Measurements from ENCODE around the gene RANBP9. TPM values are rescaled to one million over a fixed set of nuclear protein-coding genes. Genes with fewer than 3 reads are reported as not detected.

The RANBP9 gene
- total RNA-seq, 1 experiment from 2014 or later = 38.2 TPM

- Histone ChIP-seq H3K9me3 (no peaks in the 10 kb centered on the region), H3K4me3 (ENCODE audit: low read depth, low read length) (no peak overlapping the region), H3K4me1 (no peaks in the 10 kb centered on the region), H3K27me3 (replicated peaks; ENCODE audit: control insufficient read depth, insufficient read depth, low read length) (no peaks in the 10 kb centered on the region), H3K36me3 (ENCODE audit: control insufficient read depth, insufficient read depth, low read length) (no peaks in the 10 kb centered on the region)
- Mint-ChIP-seq H3K36me3 (ENCODE audit: insufficient read depth, unreplicated experiment) (peaks cover 18% of the 10 kb centered on the region), H3K4me3 (ENCODE audit: unreplicated experiment) (no peak overlapping the region), H3K27me3 (ENCODE audit: insufficient read depth, unreplicated experiment) (no peaks in the 10 kb centered on the region), H3K27ac (ENCODE audit: unreplicated experiment) (no peak overlapping the region), H3K4me1 (ENCODE audit: low read depth, unreplicated experiment) (no peaks in the 10 kb centered on the region), H3K9me3 (ENCODE audit: unreplicated experiment) (no peaks in the 10 kb centered on the region)
- ChIA-PET CTCF (no interaction called here), POLR2A (no interaction called here)
- BruUV-seq (replicated peaks) = no TSS peak
- intact Hi-C loops (cut with micrococcal nuclease; ENCODE audit: unreplicated experiment) = no loop called here
- TF ChIP-seq, protein P1, sequence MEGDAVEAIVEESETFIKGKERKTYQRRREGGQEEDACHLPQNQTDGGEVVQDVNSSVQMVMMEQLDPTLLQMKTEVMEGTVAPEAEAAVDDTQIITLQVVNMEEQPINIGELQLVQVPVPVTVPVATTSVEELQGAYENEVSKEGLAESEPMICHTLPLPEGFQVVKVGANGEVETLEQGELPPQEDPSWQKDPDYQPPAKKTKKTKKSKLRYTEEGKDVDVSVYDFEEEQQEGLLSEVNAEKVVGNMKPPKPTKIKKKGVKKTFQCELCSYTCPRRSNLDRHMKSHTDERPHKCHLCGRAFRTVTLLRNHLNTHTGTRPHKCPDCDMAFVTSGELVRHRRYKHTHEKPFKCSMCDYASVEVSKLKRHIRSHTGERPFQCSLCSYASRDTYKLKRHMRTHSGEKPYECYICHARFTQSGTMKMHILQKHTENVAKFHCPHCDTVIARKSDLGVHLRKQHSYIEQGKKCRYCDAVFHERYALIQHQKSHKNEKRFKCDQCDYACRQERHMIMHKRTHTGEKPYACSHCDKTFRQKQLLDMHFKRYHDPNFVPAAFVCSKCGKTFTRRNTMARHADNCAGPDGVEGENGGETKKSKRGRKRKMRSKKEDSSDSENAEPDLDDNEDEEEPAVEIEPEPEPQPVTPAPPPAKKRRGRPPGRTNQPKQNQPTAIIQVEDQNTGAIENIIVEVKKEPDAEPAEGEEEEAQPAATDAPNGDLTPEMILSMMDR (IDR thresholded peaks at IDR 0.05; ENCODE audit: insufficient read depth in 1 of 2, low read depth in 1 of 2, low read length in 1 of 2, severe bottlenecking in 1 of 2, unreplicated experiment in 1 of 2) = no peak
- no peak for DNase-seq
Measured at GRCh38 chr6:13586603-13587542, 124.8 kb downstream of the RANBP9 start.

GRCh38 chr6:13581700-13582229 lies 129.9 kb downstream of the RANBP9 start:
- BruUV-seq (replicated peaks) = no TSS peak

DNA sequence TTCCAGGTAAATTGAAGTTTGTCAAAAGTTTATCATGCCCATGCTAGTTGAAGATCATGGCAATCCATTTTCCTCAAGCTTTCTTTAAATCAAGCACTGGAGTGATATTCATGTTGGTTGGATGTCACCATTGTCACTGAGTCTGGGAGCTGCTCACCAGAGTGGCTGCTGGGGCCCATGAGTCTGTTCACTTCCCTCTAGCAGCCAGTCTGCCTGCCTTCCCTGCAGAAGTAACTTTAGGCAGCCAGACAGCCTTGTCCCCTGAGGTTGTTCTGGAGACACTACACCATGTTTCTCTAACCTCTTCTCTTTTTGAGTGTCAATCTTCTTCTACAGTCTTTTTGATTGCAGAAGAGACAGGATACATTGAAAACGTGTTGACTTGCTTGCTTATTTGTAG lies 131.7 kb downstream of the RANBP9 start:
- Histone ChIP-seq H3K36me3 (ENCODE audit: control insufficient read depth, insufficient read depth, low read length) (no peaks in the 10 kb centered on the region; the same call in 1 of the 2 replicates), H3K4me3 (ENCODE audit: low read depth, low read length) (no peak overlapping the region), H3K9me3 (no peaks in the 10 kb centered on the region), H3K4me1 (peaks cover 14% of the 10 kb centered on the region), H3K27me3 (replicated peaks; ENCODE audit: control insufficient read depth, insufficient read depth, low read length) (no peaks in the 10 kb centered on the region)
- no peak for DNase-seq
- peaks cover 16% of the 10 kb centered on the region for H3K36me3 Mint-ChIP-seq (ENCODE audit: insufficient read depth, unreplicated experiment)
- peaks cover 10% of the 10 kb centered on the region for H3K4me1 Mint-ChIP-seq (ENCODE audit: low read depth, unreplicated experiment)
- H3K27ac Mint-ChIP-seq (ENCODE audit: unreplicated experiment) = no peak overlapping the region
- H3K9me3 Mint-ChIP-seq (ENCODE audit: unreplicated experiment) = no peaks in the 10 kb centered on the region
- no peaks in the 10 kb centered on the region for H3K27me3 Mint-ChIP-seq (ENCODE audit: insufficient read depth, unreplicated experiment)
- intact Hi-C loops (cut with micrococcal nuclease; ENCODE audit: unreplicated experiment) = no loop called here
- ChIA-PET POLR2A (no interaction called here), CTCF (no interaction called here)
- no peak overlapping the region for H3K4me3 Mint-ChIP-seq (ENCODE audit: unreplicated experiment)
- no TSS peak for BruUV-seq (replicated peaks)
- TF ChIP-seq, protein P1 (IDR thresholded peaks at IDR 0.05; ENCODE audit: insufficient read depth in 1 of 2, low read depth in 1 of 2, low read length in 1 of 2, severe bottlenecking in 1 of 2, unreplicated experiment in 1 of 2) = no peak

More at GRCh38 chr6:13581700-13582229, 129.9 kb downstream of the RANBP9 start:
- intact Hi-C loops (cut with micrococcal nuclease; ENCODE audit: unreplicated experiment) = no loop called here
- H3K4me1 ChIP-seq = peaks cover under 1% of the 10 kb centered on the region; the same call in 1 of the 2 replicates
- H3K27ac Mint-ChIP-seq (ENCODE audit: unreplicated experiment) = no peak overlapping the region
- CTCF ChIA-PET = interaction anchor here (0.7 kb wide), 1 partner anchor 33 kb away, joined by 3 read pairs; the partner anchor contains the start of gene NOL7
- H3K4me3 ChIP-seq (ENCODE audit: low read depth, low read length) = no peak overlapping the region
- no peaks in the 10 kb centered on the region for H3K9me3 ChIP-seq
- peaks cover 18% of the 10 kb centered on the region for H3K36me3 Mint-ChIP-seq (ENCODE audit: insufficient read depth, unreplicated experiment)
- no peaks in the 10 kb centered on the region; the same call in 1 of the 2 replicates for H3K36me3 ChIP-seq (ENCODE audit: control insufficient read depth, insufficient read depth, low read length)
- no peaks in the 10 kb centered on the region for H3K4me1 Mint-ChIP-seq (ENCODE audit: low read depth, unreplicated experiment)
- DNase-seq = no peak
- TF ChIP-seq, protein P1 (IDR thresholded peaks at IDR 0.05; ENCODE audit: insufficient read depth in 1 of 2, low read depth in 1 of 2, low read length in 1 of 2, severe bottlenecking in 1 of 2, unreplicated experiment in 1 of 2) = no peak
- POLR2A ChIA-PET = no interaction called here
- no peaks in the 10 kb centered on the region for H3K9me3 Mint-ChIP-seq (ENCODE audit: unreplicated experiment)
- H3K4me3 Mint-ChIP-seq (ENCODE audit: unreplicated experiment) = no peak overlapping the region
- no peaks in the 10 kb centered on the region for H3K27me3 ChIP-seq (replicated peaks; ENCODE audit: control insufficient read depth, insufficient read depth, low read length)
- no peaks in the 10 kb centered on the region for H3K27me3 Mint-ChIP-seq (ENCODE audit: insufficient read depth, unreplicated experiment)
